GM21576 (cell line): ENCODE results near the gene ZNG1A.
A peak's percentile ranks its signal among the peaks of the same experiment; 100 is the strongest.
"Not testable (repeated sequence)": the region's sequence is repeated elsewhere in the genome, so short reads cannot be mapped to it uniquely, and the experiment has no call there.

Experiments
- ATAC-seq: cut with Tn5 transposase; IDR thresholded peaks from one replicate; pipeline ENCODE4 v1.9.1; 2021; ENCODE audit warnings: mild to moderate bottlenecking, moderate library complexity; ENCODE audit not compliant: unreplicated experiment

Gene ZNG1A

GRCh38 chr9:178970-179383 is at the start of gene ZNG1A:
Gene ZNG1A (minus strand): TSS chr9:179056. CDS start chr9:178969, 87 bp downstream.
- not testable (repeated sequence) for ATAC-seq

- ATAC-seq, result no peak
Observed at GRCh38 chr9:227860-228259, 49.0 kb upstream of the ZNG1A start.

GRCh38 chr9:224582-225520 is 46.0 kb upstream of the ZNG1A start:
- ATAC-seq, result no peak

- no peak for ATAC-seq
Observed at GRCh38 chr9:224026-224425, 45.2 kb upstream of the ZNG1A start.

- no peak for ATAC-seq
Observed at GRCh38 chr9:223152-223551, 44.3 kb upstream of the ZNG1A start.

- no peak for ATAC-seq
Observed at GRCh38 chr9:221989-222776, 43.3 kb upstream of the ZNG1A start.

- ATAC-seq, result no peak
Observed at GRCh38 chr9:219670-220365, 41.0 kb upstream of the ZNG1A start.

GRCh38 chr9:219036-219435 is 40.2 kb upstream of the ZNG1A start:
- ATAC-seq, result not testable (repeated sequence)

GRCh38 chr9:217950-218349 is 39.1 kb upstream of the ZNG1A start:
- ATAC-seq, result no peak

- ATAC-seq, result no peak
Observed at GRCh38 chr9:216866-217265, 38.0 kb upstream of the ZNG1A start.

- ATAC-seq, result no peak
Observed at GRCh38 chr9:215631-216155, 36.8 kb upstream of the ZNG1A start.

- peak; percentile 90 for ATAC-seq
Observed at GRCh38 chr9:214648-215493, 36.0 kb upstream of the ZNG1A start, which contains the start of gene DOCK8. Gene DOCK8 (plus strand): TSS chr9:214865. CDS start chr9:214977, 112 bp downstream.

- ATAC-seq, result no peak
Observed at GRCh38 chr9:214351-214647, 35.4 kb upstream of the ZNG1A start.

- ATAC-seq, result not testable (repeated sequence)
Observed at GRCh38 chr9:213901-214300, 35.0 kb upstream of the ZNG1A start.

GRCh38 chr9:212297-212696 is 33.4 kb upstream of the ZNG1A start:
- no peak for ATAC-seq

GRCh38 chr9:211557-211956 is 32.7 kb upstream of the ZNG1A start:
- ATAC-seq, result no peak

GRCh38 chr9:211036-211435 is 32.2 kb upstream of the ZNG1A start:
- no peak for ATAC-seq

- ATAC-seq, result no peak
Observed at GRCh38 chr9:209143-209758, 30.4 kb upstream of the ZNG1A start.

GRCh38 chr9:206481-206880 is 27.6 kb upstream of the ZNG1A start:
- ATAC-seq, result no peak

GRCh38 chr9:199601-200000 is 20.7 kb upstream of the ZNG1A start:
- ATAC-seq, result not testable (repeated sequence)
